Esophagus (tissue), 2 donors: Measurements from ENCODE around the gene MS4A18. TPM values are rescaled to one million over a fixed set of nuclear protein-coding genes. Genes with fewer than 3 reads are reported as not detected.

Experiments
- H3K27ac ChIP-seq, 2 donors: one replicate each; pipeline ENCODE4 v1.5.1; 2013; ENCODE audit warnings: low read depth in 2 of 2, mild to moderate bottlenecking in 2 of 2, inconsistent platforms in 1 of 2, low read length in 1 of 2, moderate library complexity in 1 of 2
- H3K27me3 ChIP-seq, 2 donors: one replicate each; pipeline ENCODE4 v1.6.1; 2013; ENCODE audit warnings: low read length in 2 of 2, control low read depth in 1 of 2, mild to moderate bottlenecking in 1 of 2; ENCODE audit not compliant: insufficient read depth in 2 of 2, control insufficient read depth in 1 of 2
- H3K36me3 ChIP-seq, 2 donors: one replicate each; pipeline ENCODE4 v1.6.1; 2013; ENCODE audit warnings: low read length in 1 of 2; ENCODE audit not compliant: control insufficient read depth in 2 of 2, insufficient read depth in 2 of 2
- H3K4me1 ChIP-seq, 2 donors: one replicate each; pipeline ENCODE4 v1.6.1; 2013; ENCODE audit warnings: low read length in 1 of 2; ENCODE audit not compliant: control insufficient read depth in 2 of 2, insufficient read depth in 2 of 2
- H3K4me3 ChIP-seq, 2 donors: one replicate each; pipeline ENCODE4 v1.5.1; 2013; ENCODE audit warnings: low read length in 2 of 2, mild to moderate bottlenecking in 2 of 2, low read depth in 1 of 2, moderate library complexity in 1 of 2
- H3K9me3 ChIP-seq, 2 donors: one replicate each; pipeline ENCODE4 v1.6.1; 2013; ENCODE audit warnings: mild to moderate bottlenecking in 2 of 2, low read depth in 1 of 2, low read length in 1 of 2, moderate library complexity in 1 of 2; ENCODE audit not compliant: control insufficient read depth in 2 of 2, insufficient read depth in 1 of 2
- WGBS, 2 donors: extraction: QIAGEN DNeasy Blood & Tissue Kit; methylation state at CpG; one replicate each; pipeline ENCODE4 v1.1.7; 2013; 5-methylcytosine and 5-hydroxymethylcytosine counted together
- polyA plus RNA-seq, 2 donors: library from polyadenylated mRNA; stranded (reverse); fragments of 200-250 nt; gene quantifications; one replicate each; pipeline ENCODE4 v1.2.3, GENCODE V29; 2013
- donor health status: healthy with polysubstance abuse.
- donor health status: Bipolar disorder and iron deficiency.

The MS4A18 gene
- polyA plus RNA-seq, 2 donors: not detected

- no peak overlapping the region for H3K27ac ChIP-seq
- no peaks in the 10 kb centered on the region for H3K27me3 ChIP-seq
- peaks cover 0 to 2% of the 10 kb centered on the region in 2 donors for H3K9me3 ChIP-seq
- H3K4me1 ChIP-seq: no peaks in the 10 kb centered on the region
- 86 to 93% methylated on average over 3 of the region's 3 CpGs for WGBS, 2 donors
- no peak overlapping the region for H3K4me3 ChIP-seq
- no peaks in the 10 kb centered on the region for H3K36me3 ChIP-seq
These were observed 66.2 kb downstream of the MS4A18 start for GRCh38 chr11:60790726-60791125.

GRCh38 chr11:60791153-60791933, 66.8 kb downstream of the MS4A18 start:
- WGBS, 2 donors: 89 to 97% methylated on average over 4 of the region's 4 CpGs
- no peaks in the 10 kb centered on the region for H3K4me1 ChIP-seq
- H3K27ac ChIP-seq: no peak overlapping the region
- no peaks in the 10 kb centered on the region for H3K27me3 ChIP-seq
- H3K9me3 ChIP-seq: peaks cover 0 to 2% of the 10 kb centered on the region in 2 donors
- H3K4me3 ChIP-seq: no peak overlapping the region
- H3K36me3 ChIP-seq: no peaks in the 10 kb centered on the region

DNA sequence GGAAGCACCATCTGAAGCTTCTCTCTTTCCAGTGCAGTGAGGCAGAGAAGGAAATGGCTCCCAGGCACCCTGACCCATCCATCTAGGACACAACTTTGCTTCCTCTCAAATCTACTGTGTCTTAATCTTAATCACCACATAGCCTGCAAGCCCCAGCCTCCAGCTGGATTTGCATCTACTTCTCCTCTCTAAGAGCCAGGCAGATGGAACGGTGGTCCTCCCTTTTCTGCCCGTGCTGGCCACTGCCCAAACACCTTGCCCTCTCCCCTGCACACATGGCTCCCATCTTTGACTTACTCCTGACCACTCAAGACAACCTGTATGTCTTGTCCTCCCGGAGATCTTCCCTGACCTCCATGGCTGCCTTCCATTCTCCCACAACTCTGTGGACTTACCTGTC, 68.0 kb downstream of the MS4A18 start:
- no peaks in the 10 kb centered on the region for H3K36me3 ChIP-seq
- peaks cover 0 to 2% of the 10 kb centered on the region in 2 donors for H3K9me3 ChIP-seq
- WGBS, 2 donors: 85% methylated on average over 3 of the region's 3 CpGs
- no peak overlapping the region for H3K4me3 ChIP-seq
- no peaks in the 10 kb centered on the region for H3K4me1 ChIP-seq
- H3K27ac ChIP-seq: no peak overlapping the region
- H3K27me3 ChIP-seq: no peaks in the 10 kb centered on the region

Other genes starting within 250 kb of the MS4A18 start
- not detected for gene MS4A12, start 231.9 kb upstream of the MS4A18 start, polyA plus RNA-seq
- not detected for gene MS4A13, start 209.3 kb upstream of the MS4A18 start, polyA plus RNA-seq
- under 1 TPM in 1 of 2 donors, not detected in 1; 0.02 TPM for gene MS4A8, start 25.1 kb upstream of the MS4A18 start, polyA plus RNA-seq
- not detected for gene MS4A15, start 32.1 kb downstream of the MS4A18 start, polyA plus RNA-seq
- gene MS4A10, start 60.6 kb downstream of the MS4A18 start, polyA plus RNA-seq: not detected
- gene CCDC86, start 117.4 kb downstream of the MS4A18 start, polyA plus RNA-seq: 10 to 100 TPM in 1 of 2 donors, 1 to 10 TPM in 1; 9.3 to 18.6 TPM
- under 1 TPM; 0.26 to 0.41 TPM for gene PTGDR2, start 131.2 kb downstream of the MS4A18 start, polyA plus RNA-seq
- gene ZP1, start 142.8 kb downstream of the MS4A18 start, polyA plus RNA-seq: under 1 TPM; 0.06 to 0.08 TPM
- gene PRPF19, start 181.9 kb downstream of the MS4A18 start, polyA plus RNA-seq: 10 to 100 TPM; 55.1 to 78.2 TPM
- 100 to 1,000 TPM in 1 of 2 donors, 10 to 100 TPM in 1; 68.4 to 112 TPM for gene TMEM109, start 189.4 kb downstream of the MS4A18 start, polyA plus RNA-seq
- 10 to 100 TPM in 1 of 2 donors, 1 to 10 TPM in 1; 8.1 to 37.4 TPM for gene TMEM132A, start 199.7 kb downstream of the MS4A18 start, polyA plus RNA-seq
- 1 to 10 TPM; 6.5 to 9.7 TPM for gene SLC15A3, start 227.5 kb downstream of the MS4A18 start, polyA plus RNA-seq
- gene CD6, start 247.0 kb downstream of the MS4A18 start, polyA plus RNA-seq: 1 to 10 TPM; 1.3 to 1.4 TPM